Muscle layer of duodenum (tissue), 2 donors: ENCODE results near the gene IL19.

Experiments
- H3K27ac ChIP-seq: one replicate; pipeline ENCODE4 v1.7.0; 2013; ENCODE audit warnings: mild to moderate bottlenecking, low read length
- H3K27me3 ChIP-seq: one replicate; pipeline ENCODE4 v1.7.0; 2013; ENCODE audit warnings: low read depth, mild to moderate bottlenecking, control low read depth, low read length
- H3K36me3 ChIP-seq, 2 donors: one replicate each; pipeline ENCODE4 v1.7.0; 2013; ENCODE audit warnings: low read length in 2 of 2, control low read depth in 1 of 2, mild to moderate bottlenecking in 1 of 2; ENCODE audit not compliant: insufficient read depth in 2 of 2, control insufficient read depth in 1 of 2
- H3K4me1 ChIP-seq, 2 donors: one replicate each; pipeline ENCODE4 v1.7.0; 2013; ENCODE audit warnings: low read length in 2 of 2, mild to moderate bottlenecking in 2 of 2, control low read depth in 1 of 2, moderate library complexity in 1 of 2; ENCODE audit not compliant: insufficient read depth in 2 of 2, control insufficient read depth in 1 of 2
- H3K4me3 ChIP-seq, 2 donors: one replicate each; pipeline ENCODE4 v1.7.0; 2013; ENCODE audit warnings: low read length in 2 of 2, low read depth in 1 of 2, mild to moderate bottlenecking in 1 of 2
- H3K9me3 ChIP-seq, 2 donors: one replicate each; pipeline ENCODE4 v1.7.0; 2013; ENCODE audit warnings: low read length in 2 of 2, control low read depth in 1 of 2, mild to moderate bottlenecking in 1 of 2; ENCODE audit not compliant: control insufficient read depth in 1 of 2
- donor health status: healthy.

Gene IL19

GRCh38 chr1:206742719-206743383 is 27.7 kb upstream of the IL19 start:
- H3K4me3 ChIP-seq = no peak overlapping the region
- no peaks in the 10 kb centered on the region for H3K9me3 ChIP-seq
- no peaks in the 10 kb centered on the region for H3K27me3 ChIP-seq
- no peak overlapping the region for H3K27ac ChIP-seq
- H3K4me1 ChIP-seq = peaks cover 0 to under 1% of the 10 kb centered on the region in 2 donors
- peaks cover 0 to 3% of the 10 kb centered on the region in 2 donors for H3K36me3 ChIP-seq

GRCh38 chr1:206744683-206745082 is 25.9 kb upstream of the IL19 start:
- Histone ChIP-seq H3K27ac (no peak overlapping the region), H3K4me1 (no peaks in the 10 kb centered on the region), H3K36me3 (peaks cover 0 to 3% of the 10 kb centered on the region in 2 donors), H3K4me3 (no peak overlapping the region), H3K9me3 (no peaks in the 10 kb centered on the region), H3K27me3 (no peaks in the 10 kb centered on the region)

- no peak overlapping the region for H3K4me3 ChIP-seq
- peaks cover 0 to 3% of the 10 kb centered on the region in 2 donors for H3K36me3 ChIP-seq
- H3K9me3 ChIP-seq = no peaks in the 10 kb centered on the region
- H3K4me1 ChIP-seq = no peaks in the 10 kb centered on the region
- H3K27me3 ChIP-seq = no peaks in the 10 kb centered on the region
- H3K27ac ChIP-seq = no peak overlapping the region
Measured at GRCh38 chr1:206745301-206745700, 25.3 kb upstream of the IL19 start.

- Histone ChIP-seq H3K4me1 (no peaks in the 10 kb centered on the region), H3K36me3 (peaks cover 0 to 3% of the 10 kb centered on the region in 2 donors), H3K4me3 (no peak overlapping the region), H3K27ac (no peak overlapping the region), H3K27me3 (no peaks in the 10 kb centered on the region), H3K9me3 (no peaks in the 10 kb centered on the region)
Measured at GRCh38 chr1:206748348-206749030, 22.1 kb upstream of the IL19 start.

GRCh38 chr1:206751891-206752290 is 18.7 kb upstream of the IL19 start:
- Histone ChIP-seq H3K27ac (no peak overlapping the region), H3K36me3 (no peaks in the 10 kb centered on the region), H3K27me3 (no peaks in the 10 kb centered on the region), H3K9me3 (no peaks in the 10 kb centered on the region), H3K4me1 (no peaks in the 10 kb centered on the region), H3K4me3 (no peak overlapping the region)

GRCh38 chr1:206752481-206752880 is 18.1 kb upstream of the IL19 start:
- Histone ChIP-seq H3K4me3 (no peak overlapping the region), H3K36me3 (no peaks in the 10 kb centered on the region), H3K27me3 (no peaks in the 10 kb centered on the region), H3K9me3 (no peaks in the 10 kb centered on the region), H3K4me1 (no peaks in the 10 kb centered on the region), H3K27ac (no peak overlapping the region)

GRCh38 chr1:206753141-206753540 is 17.4 kb upstream of the IL19 start:
- Histone ChIP-seq H3K27ac (no peak overlapping the region), H3K9me3 (no peaks in the 10 kb centered on the region), H3K4me3 (no peak overlapping the region), H3K36me3 (no peaks in the 10 kb centered on the region), H3K27me3 (no peaks in the 10 kb centered on the region), H3K4me1 (no peaks in the 10 kb centered on the region)

- H3K27me3 ChIP-seq = no peaks in the 10 kb centered on the region
- H3K27ac ChIP-seq = no peak overlapping the region
- H3K36me3 ChIP-seq = no peaks in the 10 kb centered on the region
- no peaks in the 10 kb centered on the region for H3K4me1 ChIP-seq
- H3K9me3 ChIP-seq = no peaks in the 10 kb centered on the region
- H3K4me3 ChIP-seq = no peak overlapping the region
Measured at GRCh38 chr1:206754011-206754410, 16.6 kb upstream of the IL19 start.

- H3K4me1 ChIP-seq = no peaks in the 10 kb centered on the region
- H3K27ac ChIP-seq = no peak overlapping the region
- no peaks in the 10 kb centered on the region for H3K27me3 ChIP-seq
- H3K9me3 ChIP-seq = no peaks in the 10 kb centered on the region
- H3K4me3 ChIP-seq = no peak overlapping the region
- no peaks in the 10 kb centered on the region for H3K36me3 ChIP-seq
Measured at GRCh38 chr1:206757524-206758266, 12.9 kb upstream of the IL19 start.

GRCh38 chr1:206760590-206760989 is 10.0 kb upstream of the IL19 start:
- Histone ChIP-seq H3K27ac (no peak overlapping the region), H3K27me3 (no peaks in the 10 kb centered on the region), H3K36me3 (no peaks in the 10 kb centered on the region), H3K9me3 (no peaks in the 10 kb centered on the region), H3K4me1 (no peaks in the 10 kb centered on the region), H3K4me3 (no peak overlapping the region)

GRCh38 chr1:206761159-206761768 is 9.3 kb upstream of the IL19 start:
- Histone ChIP-seq H3K9me3 (no peaks in the 10 kb centered on the region), H3K27me3 (no peaks in the 10 kb centered on the region), H3K36me3 (no peaks in the 10 kb centered on the region), H3K4me1 (no peaks in the 10 kb centered on the region), H3K27ac (no peak overlapping the region), H3K4me3 (no peak overlapping the region)
